Measurements from ENCODE around the gene BPIFB3.

- TF ChIP-seq CTCF (IDR thresholded peaks at IDR 0.05; ENCODE audit: poor library complexity) (no peak), EZH2 (IDR thresholded peaks at IDR 0.05; ENCODE audit: borderline replicate concordance) (no peak)
Measured at GRCh38 chr20:33086052-33086722, 32.5 kb downstream of the BPIFB3 start.
